HT-29 (cell line): ENCODE measurements around the gene POU6F2. TPM values are rescaled to one million over a fixed set of nuclear protein-coding genes. Genes with fewer than 3 reads are reported as not detected.
"Not testable (repeated sequence)": the region's sequence is repeated elsewhere in the genome, so short reads cannot be mapped to it uniquely, and the experiment has no call there.

Experiments
- DNase-seq: peaks from one replicate; pipeline ENCODE4 v3.0.0-alpha.2; 2015; ENCODE audit warnings: low spot score
- total RNA-seq: library from RNA; depleted of rRNA; stranded (reverse); fragments of >200 nt; shearing (Covaris generic); gene quantifications from 2 replicates; pipeline ENCODE4 v1.2.3, GENCODE V29; 2014

POU6F2 gene
- total RNA-seq, 1 experiment from 2014 or later, result not detected

DNA sequence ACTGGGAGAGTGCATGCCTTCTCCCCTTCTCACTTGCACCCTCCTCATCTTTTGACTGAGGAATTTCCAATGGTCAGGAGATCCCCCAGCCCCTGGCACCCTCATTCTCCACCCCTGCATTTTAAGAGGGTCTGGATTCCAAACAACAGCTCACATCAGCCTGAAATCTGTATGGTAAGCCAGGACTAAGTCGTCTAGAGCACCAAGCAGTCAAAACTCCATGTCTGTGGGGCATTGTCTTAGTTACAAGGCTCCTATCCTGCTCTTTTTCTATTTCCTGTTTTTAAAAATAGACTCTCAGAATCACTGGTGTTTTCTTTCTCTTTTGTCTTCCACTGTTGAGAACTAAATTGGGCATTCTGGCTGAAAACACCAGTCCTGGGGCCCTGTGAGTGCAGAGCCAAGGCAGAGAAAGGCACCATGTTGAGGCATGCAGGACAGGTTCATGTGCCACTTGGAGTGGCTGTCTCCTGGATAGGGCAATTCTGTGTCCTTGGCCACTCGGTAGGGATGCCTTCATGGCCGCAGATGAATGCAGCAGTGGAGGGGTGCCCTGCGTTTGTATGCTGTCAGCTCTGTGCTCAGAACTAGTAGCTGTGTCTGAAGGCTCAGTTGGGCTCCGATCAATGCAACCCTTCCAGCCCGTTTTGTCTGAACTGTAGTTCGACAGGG is 371.9 kb downstream of the POU6F2 start:
- no peak for DNase-seq

- peak; percentile 38 for DNase-seq
Observed at GRCh38 chr7:39353615-39354376, 376.1 kb downstream of the POU6F2 start.

DNA sequence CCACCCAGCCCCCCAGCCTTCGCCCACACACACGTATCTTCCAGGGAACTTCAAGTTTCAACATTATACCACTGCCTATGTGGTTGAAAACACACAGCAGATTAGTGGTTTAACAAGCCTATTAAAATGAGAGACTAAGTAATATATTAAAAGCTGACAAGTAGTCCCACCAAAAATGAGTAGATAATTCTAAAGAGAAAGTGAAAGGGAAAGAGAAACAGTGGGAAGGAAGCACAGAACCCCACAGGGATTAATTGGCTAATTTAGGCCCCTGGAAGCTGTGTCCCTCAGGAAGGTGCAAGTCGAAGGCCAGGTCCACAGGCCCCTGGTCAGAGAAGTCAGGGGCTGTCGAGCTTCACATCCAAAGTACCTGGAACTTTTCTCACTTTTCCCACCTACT is 378.0 kb downstream of the POU6F2 start:
- no peak for DNase-seq

GRCh38 chr7:39356172-39356925 is 378.6 kb downstream of the POU6F2 start:
- no peak for DNase-seq

DNA sequence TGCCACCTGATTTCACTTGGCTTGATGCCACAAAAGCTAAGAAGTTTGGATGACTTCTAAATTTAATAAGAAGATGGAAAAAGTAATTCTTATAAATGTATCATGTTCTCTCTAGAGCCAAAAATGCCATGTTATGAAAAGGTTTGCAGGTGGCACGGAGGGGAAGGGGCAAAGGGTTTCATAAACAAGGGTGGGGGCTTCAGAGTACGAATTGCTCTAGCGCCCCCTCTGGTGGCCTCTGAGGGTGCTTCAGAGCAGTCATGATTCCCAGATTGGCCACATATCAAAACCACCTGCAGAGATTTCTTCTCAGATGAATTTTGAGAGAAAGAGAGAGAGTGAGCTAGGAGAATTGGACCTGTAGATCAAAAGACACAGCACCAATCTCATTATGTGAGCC is 379.9 kb downstream of the POU6F2 start:
- DNase-seq, result no peak

- DNase-seq, result no peak
Observed at GRCh38 chr7:39360038-39360437, 382.3 kb downstream of the POU6F2 start.

DNA sequence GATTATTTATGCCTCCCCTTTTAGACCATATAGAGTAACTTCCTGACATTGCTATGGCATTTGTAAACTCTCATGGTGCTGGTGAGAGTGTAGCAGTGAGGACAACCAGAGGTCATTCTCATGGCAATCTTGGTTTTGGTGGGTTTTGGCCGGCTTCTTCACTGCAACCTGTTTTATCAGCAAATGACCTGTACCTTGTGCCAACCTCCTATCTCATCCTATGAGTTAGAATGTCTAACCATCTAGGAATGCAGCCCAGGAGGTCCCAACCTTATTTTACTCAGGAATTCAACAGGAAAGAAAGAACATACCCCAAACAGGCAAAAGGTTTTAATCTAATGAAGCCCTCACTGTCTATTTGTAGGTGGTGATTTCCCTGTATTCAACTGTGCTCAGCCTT is 383.1 kb downstream of the POU6F2 start:
- DNase-seq, result no peak

GRCh38 chr7:39365751-39366295 is 388.1 kb downstream of the POU6F2 start:
- DNase-seq, result no peak

- no peak for DNase-seq
Observed at GRCh38 chr7:39367451-39367850, 389.7 kb downstream of the POU6F2 start.

GRCh38 chr7:39367943-39368342 is 390.2 kb downstream of the POU6F2 start:
- no peak for DNase-seq

- no peak for DNase-seq
Observed at GRCh38 chr7:39372383-39372782, 394.7 kb downstream of the POU6F2 start.

DNA sequence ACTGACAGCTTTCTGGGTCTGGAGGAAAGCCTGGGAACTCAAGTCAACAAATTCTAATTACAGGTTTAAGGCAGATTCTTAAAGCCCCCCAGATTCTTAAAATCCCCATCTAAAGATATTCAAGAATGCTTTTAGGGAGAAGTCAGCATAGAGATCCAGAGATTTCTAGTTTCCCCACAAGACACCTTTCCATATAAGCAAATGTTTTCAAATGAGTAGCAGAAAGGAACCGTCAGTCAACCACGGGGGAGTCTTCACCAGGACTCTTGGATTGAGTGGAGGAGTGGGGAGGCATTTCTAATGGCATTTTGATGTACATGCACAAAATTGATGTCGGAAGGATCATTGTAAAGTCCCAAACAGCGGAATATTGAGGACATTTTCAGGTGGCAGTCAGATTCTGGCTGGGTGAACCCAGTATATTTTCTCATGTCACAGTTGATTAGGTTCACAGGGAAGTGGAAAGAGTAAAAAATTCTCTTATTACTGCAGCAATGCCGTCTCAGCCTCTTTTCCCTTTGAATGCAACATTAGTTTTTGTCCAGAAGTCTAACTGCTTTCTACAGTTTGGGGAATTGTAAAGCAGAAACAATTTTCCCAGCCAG is 396.8 kb downstream of the POU6F2 start:
- no peak for DNase-seq

GRCh38 chr7:39375047-39375873 is 397.6 kb downstream of the POU6F2 start:
- no peak for DNase-seq

GRCh38 chr7:39375874-39376190 is 398.1 kb downstream of the POU6F2 start:
- no peak for DNase-seq

GRCh38 chr7:39376881-39377280 is 399.2 kb downstream of the POU6F2 start:
- not testable (repeated sequence) for DNase-seq

GRCh38 chr7:39379416-39379815 is 401.7 kb downstream of the POU6F2 start:
- DNase-seq, result no peak

DNA sequence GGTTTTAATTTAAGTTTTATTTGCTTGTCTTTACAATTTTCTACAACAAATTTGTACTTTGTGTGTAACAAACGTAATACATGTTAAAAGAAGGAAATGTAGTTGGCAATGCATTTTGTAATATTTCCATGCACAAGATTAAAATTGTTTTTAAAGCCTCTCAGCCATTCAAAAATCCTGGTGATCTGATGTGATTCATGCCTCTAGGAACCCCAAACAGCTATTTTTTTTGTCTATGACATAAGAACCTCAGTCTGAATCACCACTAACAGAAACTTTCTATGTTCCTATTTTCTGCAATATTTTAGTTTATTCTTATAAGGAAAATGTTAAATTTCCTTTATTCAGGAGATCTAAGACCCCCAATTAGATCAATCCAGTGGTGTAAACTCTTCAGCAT is 405.4 kb downstream of the POU6F2 start:
- DNase-seq, result no peak

GRCh38 chr7:39384386-39384785 is 406.7 kb downstream of the POU6F2 start:
- no peak for DNase-seq

- no peak for DNase-seq
Observed at GRCh38 chr7:39386718-39387117, 409.0 kb downstream of the POU6F2 start.

DNA sequence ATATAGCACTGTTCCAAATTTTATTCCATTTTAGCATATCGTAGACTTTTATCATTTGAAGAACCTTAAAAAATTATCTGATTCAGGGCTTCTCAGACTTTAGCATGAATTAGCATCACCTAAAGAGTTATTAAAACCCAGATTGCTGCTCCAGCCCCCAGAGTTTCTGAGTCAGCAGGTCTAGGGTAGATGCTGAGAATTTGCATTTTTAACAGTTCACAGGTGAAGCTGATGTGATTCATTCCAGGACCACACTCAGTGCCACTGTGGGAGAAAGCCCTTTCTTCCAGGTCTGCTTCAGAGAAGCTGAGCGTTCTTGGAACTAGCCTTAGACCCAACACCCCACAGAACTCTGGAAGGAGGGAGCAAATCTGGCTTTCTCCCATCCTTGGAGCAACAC is 414.4 kb downstream of the POU6F2 start:
- DNase-seq, result no peak

- no peak for DNase-seq
Observed at GRCh38 chr7:39394105-39394680, 416.5 kb downstream of the POU6F2 start.
